ENCODE data around the gene SNED1. TPM values are rescaled to one million over a fixed set of nuclear protein-coding genes. Genes with fewer than 3 reads are reported as not detected.

Gene SNED1
- total and polyA plus RNA-seq, 4 donors, result 0.65 to 18.1 (median 2.8) TPM

DNA sequence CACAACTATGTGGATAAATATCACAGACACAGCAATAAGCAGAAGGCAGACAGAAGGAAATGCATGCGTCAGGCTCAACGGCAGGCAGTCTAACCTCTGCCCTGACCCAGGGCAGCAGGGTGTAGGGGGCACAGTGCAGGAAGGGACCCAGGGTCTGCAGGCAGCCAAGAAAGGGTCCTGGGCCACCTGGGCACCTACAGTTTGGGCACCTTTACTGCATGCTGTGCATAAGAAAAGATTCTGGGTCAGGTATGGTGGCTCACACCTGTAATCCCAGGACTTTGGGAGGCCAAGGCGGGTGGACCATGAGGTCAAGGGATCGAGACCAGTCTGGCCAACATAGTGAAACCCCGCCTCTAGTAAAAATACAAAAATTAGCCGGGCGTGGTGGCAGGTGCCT lies 133.1 kb downstream of the SNED1 start:
- 95% methylated on average over 7 of the region's 7 CpGs for WGBS
- Histone ChIP-seq H3K27ac (ENCODE audit: low read depth in 1 of 2, low read length in 2 of 2) (no peak overlapping the region), H3K36me3 (ENCODE audit: control insufficient read depth in 4 of 4, insufficient read depth in 3 of 4, low read depth in 1 of 4, low read length in 3 of 4) (no peaks in the 10 kb centered on the region), H3K4me3 (ENCODE audit: low read depth in 1 of 3, low read length in 3 of 3) (no peak overlapping the region), H3K27me3 (ENCODE audit: control insufficient read depth in 4 of 4, insufficient read depth in 4 of 4, low read length in 3 of 4) (no peaks in the 10 kb centered on the region), H3K4me1 (ENCODE audit: control insufficient read depth in 4 of 4, insufficient read depth in 4 of 4, low read length in 3 of 4) (peaks cover 1 to 11% (median 8%) of the 10 kb centered on the region in 4 donors), H3K9ac (ENCODE audit: low read depth in 1 of 2, low read length in 2 of 2) (no peak overlapping the region), H3K9me3 (ENCODE audit: control insufficient read depth in 4 of 4, low read length in 3 of 4) (no peaks in the 10 kb centered on the region)
- no peak for TF ChIP-seq YY1 (IDR thresholded peaks at IDR 0.05)
- no peak for DNase-seq (ENCODE audit: low spot score)

- no peak overlapping the region for H3K4me3 ChIP-seq (ENCODE audit: low read depth in 1 of 3, low read length in 3 of 3)
- no peaks in the 10 kb centered on the region for H3K36me3 ChIP-seq (ENCODE audit: control insufficient read depth in 4 of 4, insufficient read depth in 3 of 4, low read depth in 1 of 4, low read length in 3 of 4)
- no peak overlapping the region for H3K9ac ChIP-seq (ENCODE audit: low read depth in 1 of 2, low read length in 2 of 2)
- no peaks in the 10 kb centered on the region for H3K27me3 ChIP-seq (ENCODE audit: control insufficient read depth in 4 of 4, insufficient read depth in 4 of 4, low read length in 3 of 4)
- peaks cover 1 to 11% (median 8%) of the 10 kb centered on the region in 4 donors for H3K4me1 ChIP-seq (ENCODE audit: control insufficient read depth in 4 of 4, insufficient read depth in 4 of 4, low read length in 3 of 4)
- H3K27ac ChIP-seq (ENCODE audit: low read depth in 1 of 2, low read length in 2 of 2), result no peak overlapping the region
- DNase-seq (ENCODE audit: low spot score), result no peak
- TF ChIP-seq FOXA1 (IDR thresholded peaks at IDR 0.05) (no peak), JUND (IDR thresholded peaks at IDR 0.05) (no peak), EGR1 (IDR thresholded peaks at IDR 0.05; ENCODE audit: low read depth in 2 of 2) (no peak), RAD21 (IDR thresholded peaks at IDR 0.05) (no peak), YY1 (IDR thresholded peaks at IDR 0.05) (no peak), RXRA (IDR thresholded peaks at IDR 0.05) (no peak), NR2F2 (IDR thresholded peaks at IDR 0.05) (no peak), MAX (IDR thresholded peaks at IDR 0.05) (no peak), FOXA2 (IDR thresholded peaks at IDR 0.05) (no peak), SP1 (IDR thresholded peaks at IDR 0.05) (no peak)
- TF ChIP-seq, protein P1, sequence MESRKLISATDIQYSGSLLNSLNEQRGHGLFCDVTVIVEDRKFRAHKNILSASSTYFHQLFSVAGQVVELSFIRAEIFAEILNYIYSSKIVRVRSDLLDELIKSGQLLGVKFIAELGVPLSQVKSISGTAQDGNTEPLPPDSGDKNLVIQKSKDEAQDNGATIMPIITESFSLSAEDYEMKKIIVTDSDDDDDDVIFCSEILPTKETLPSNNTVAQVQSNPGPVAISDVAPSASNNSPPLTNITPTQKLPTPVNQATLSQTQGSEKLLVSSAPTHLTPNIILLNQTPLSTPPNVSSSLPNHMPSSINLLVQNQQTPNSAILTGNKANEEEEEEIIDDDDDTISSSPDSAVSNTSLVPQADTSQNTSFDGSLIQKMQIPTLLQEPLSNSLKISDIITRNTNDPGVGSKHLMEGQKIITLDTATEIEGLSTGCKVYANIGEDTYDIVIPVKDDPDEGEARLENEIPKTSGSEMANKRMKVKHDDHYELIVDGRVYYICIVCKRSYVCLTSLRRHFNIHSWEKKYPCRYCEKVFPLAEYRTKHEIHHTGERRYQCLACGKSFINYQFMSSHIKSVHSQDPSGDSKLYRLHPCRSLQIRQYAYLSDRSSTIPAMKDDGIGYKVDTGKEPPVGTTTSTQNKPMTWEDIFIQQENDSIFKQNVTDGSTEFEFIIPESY (IDR thresholded peaks at IDR 0.05), result no peak
- TF ChIP-seq, protein P2, sequence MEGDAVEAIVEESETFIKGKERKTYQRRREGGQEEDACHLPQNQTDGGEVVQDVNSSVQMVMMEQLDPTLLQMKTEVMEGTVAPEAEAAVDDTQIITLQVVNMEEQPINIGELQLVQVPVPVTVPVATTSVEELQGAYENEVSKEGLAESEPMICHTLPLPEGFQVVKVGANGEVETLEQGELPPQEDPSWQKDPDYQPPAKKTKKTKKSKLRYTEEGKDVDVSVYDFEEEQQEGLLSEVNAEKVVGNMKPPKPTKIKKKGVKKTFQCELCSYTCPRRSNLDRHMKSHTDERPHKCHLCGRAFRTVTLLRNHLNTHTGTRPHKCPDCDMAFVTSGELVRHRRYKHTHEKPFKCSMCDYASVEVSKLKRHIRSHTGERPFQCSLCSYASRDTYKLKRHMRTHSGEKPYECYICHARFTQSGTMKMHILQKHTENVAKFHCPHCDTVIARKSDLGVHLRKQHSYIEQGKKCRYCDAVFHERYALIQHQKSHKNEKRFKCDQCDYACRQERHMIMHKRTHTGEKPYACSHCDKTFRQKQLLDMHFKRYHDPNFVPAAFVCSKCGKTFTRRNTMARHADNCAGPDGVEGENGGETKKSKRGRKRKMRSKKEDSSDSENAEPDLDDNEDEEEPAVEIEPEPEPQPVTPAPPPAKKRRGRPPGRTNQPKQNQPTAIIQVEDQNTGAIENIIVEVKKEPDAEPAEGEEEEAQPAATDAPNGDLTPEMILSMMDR (IDR thresholded peaks at IDR 0.05; ENCODE audit: low read depth, low read length, missing input control), result no peak
- WGBS, result 96% methylated on average over 14 of the region's 14 CpGs
- H3K9me3 ChIP-seq (ENCODE audit: control insufficient read depth in 4 of 4, low read length in 3 of 4), result no peaks in the 10 kb centered on the region
Measured at GRCh38 chr2:241132538-241133435, 134.4 kb downstream of the SNED1 start.

DNA sequence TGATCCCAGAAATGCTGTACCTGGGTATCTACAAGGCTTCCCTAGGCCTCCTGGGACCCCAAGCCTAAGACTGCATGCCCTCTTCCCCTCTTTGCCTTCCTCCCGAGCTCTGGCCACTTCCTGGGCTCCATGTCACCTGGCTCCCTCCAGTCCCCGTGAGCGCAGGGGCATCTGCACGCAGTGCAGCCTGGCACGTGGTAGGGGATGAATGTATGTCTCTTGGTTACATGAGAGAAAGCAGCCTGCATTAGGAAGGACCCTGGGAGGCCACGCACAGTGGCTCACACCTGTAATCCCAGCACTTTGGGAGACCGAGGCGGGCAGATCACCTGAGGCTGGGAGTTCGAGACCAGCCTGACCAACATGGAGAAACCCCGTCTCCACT lies 135.0 kb downstream of the SNED1 start:
- H3K4me3 ChIP-seq (ENCODE audit: low read depth in 1 of 3, low read length in 3 of 3), result no peak overlapping the region
- 96% methylated on average over 10 of the region's 10 CpGs for WGBS
- H3K27ac ChIP-seq (ENCODE audit: low read depth in 1 of 2, low read length in 2 of 2), result no peak overlapping the region
- H3K36me3 ChIP-seq (ENCODE audit: control insufficient read depth in 4 of 4, insufficient read depth in 3 of 4, low read depth in 1 of 4, low read length in 3 of 4), result peaks cover 0 to 4% (median 0%) of the 10 kb centered on the region in 4 donors
- DNase-seq (ENCODE audit: low spot score), result no peak
- H3K9ac ChIP-seq (ENCODE audit: low read depth in 1 of 2, low read length in 2 of 2), result no peak overlapping the region
- H3K27me3 ChIP-seq (ENCODE audit: control insufficient read depth in 4 of 4, insufficient read depth in 4 of 4, low read length in 3 of 4), result no peaks in the 10 kb centered on the region
- H3K9me3 ChIP-seq (ENCODE audit: control insufficient read depth in 4 of 4, low read length in 3 of 4), result no peaks in the 10 kb centered on the region
- H3K4me1 ChIP-seq (ENCODE audit: control insufficient read depth in 4 of 4, insufficient read depth in 4 of 4, low read length in 3 of 4), result peaks cover 1 to 11% (median 8%) of the 10 kb centered on the region in 4 donors
- TF ChIP-seq YY1 (IDR thresholded peaks at IDR 0.05), result no peak
- no peak for TF ChIP-seq FOXA1 (IDR thresholded peaks at IDR 0.05)
- no peak for TF ChIP-seq EGR1 (IDR thresholded peaks at IDR 0.05; ENCODE audit: low read depth in 2 of 2)
- TF ChIP-seq, protein P3, sequence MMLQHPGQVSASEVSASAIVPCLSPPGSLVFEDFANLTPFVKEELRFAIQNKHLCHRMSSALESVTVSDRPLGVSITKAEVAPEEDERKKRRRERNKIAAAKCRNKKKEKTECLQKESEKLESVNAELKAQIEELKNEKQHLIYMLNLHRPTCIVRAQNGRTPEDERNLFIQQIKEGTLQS (IDR thresholded peaks at IDR 0.05), result no peak
- TF ChIP-seq TAF1 (conservative IDR thresholded peaks at IDR 0.05), result no peak
- TF ChIP-seq HNF4A (conservative IDR thresholded peaks at IDR 0.05), result no peak
- no peak for TF ChIP-seq HNF4G (IDR thresholded peaks at IDR 0.05)
- no peak for TF ChIP-seq REST (IDR thresholded peaks at IDR 0.05)
- TF ChIP-seq FOXA2 (IDR thresholded peaks at IDR 0.05), result no peak
- no peak for TF ChIP-seq SP1 (IDR thresholded peaks at IDR 0.05)
- no peak for TF ChIP-seq NR2F2 (IDR thresholded peaks at IDR 0.05)
- TF ChIP-seq RXRA (IDR thresholded peaks at IDR 0.05), result no peak
- no peak for TF ChIP-seq RAD21 (IDR thresholded peaks at IDR 0.05)
- TF ChIP-seq GABPA (IDR thresholded peaks at IDR 0.05 in 1 of 2, conservative IDR thresholded peaks at IDR 0.05 in 1 of 2), result no peak
